ENCODE data around the gene EIF2A. TPM values are rescaled to one million over a fixed set of nuclear protein-coding genes. Genes with fewer than 3 reads are reported as not detected.

EIF2A gene
- total and polyA plus RNA-seq, 9 of the 15 experiments (the other 6 are each of a cell fraction or from before 2014, with no cell fraction given), result 106 to 192 (median 168) TPM

GRCh38 chr3:150503402-150504099, 43.0 kb upstream of the EIF2A start:
- Histone ChIP-seq H4K20me1 (replicated peaks; ENCODE audit: control insufficient read depth, insufficient read depth, low read length) (no peaks in the 10 kb centered on the region), H3K9ac (ENCODE audit: insufficient read depth in 1 of 2, low read depth in 2 of 2, low read length in 2 of 2) (peak overlapping the region in 1 of 2 experiments; percentile 43; a peak in 1 of 4 replicates), H3K4me1 (replicated peaks in 1 of 2; ENCODE audit: control insufficient read depth in 2 of 2, insufficient read depth in 2 of 2, low read length in 2 of 2) (no peaks in the 10 kb centered on the region), H3K79me2 (ENCODE audit: control insufficient read depth, insufficient read depth, low read length) (no peaks in the 10 kb centered on the region), H3K9me3 (replicated peaks; ENCODE audit: control insufficient read depth, insufficient read depth, low read depth, low read length) (peaks cover 2% of the 10 kb centered on the region; the same call in 1 of the 2 replicates), H3K27ac (ENCODE audit: extremely low read depth, low read depth, low read length) (no peak overlapping the region), H3K4me3 (no peak overlapping the region), H3K36me3 (ENCODE audit: control insufficient read depth, insufficient read depth, low read length) (no peaks in the 10 kb centered on the region), H3K27me3 (ENCODE audit: control insufficient read depth in 2 of 2, insufficient read depth in 2 of 2, low read length in 2 of 2) (peaks cover 0 to 10% of the 10 kb centered on the region in 2 experiments; a peak in 1 of 5 replicates), H3K9me1 (ENCODE audit: control insufficient read depth, insufficient read depth, low read length) (no peaks in the 10 kb centered on the region), H3K4me2 (ENCODE audit: insufficient read depth, low read length) (no peak overlapping the region), H2AFZ (ENCODE audit: low read depth, low read length) (no peak overlapping the region)
- intact Hi-C loops (cut with micrococcal nuclease), result no loop called here
- ATAC-seq (peak; percentile 96), DNase-seq (ENCODE audit: extremely low read depth in 1 of 4, low spot score in 3 of 4) (peak in 2 of 4 experiments; percentile 25 to 29), FAIRE-seq (no peak)
- 16% methylated on average over 5 of the region's 5 CpGs for WGBS (ENCODE audit: insufficient coverage, low coverage, missing lambda C conversion rate)
- TF ChIP-seq NFE2L1 (tag; IDR thresholded peaks at IDR 0.05; ENCODE audit: borderline replicate concordance, low read depth) (no peak), CBFA2T2 (conservative IDR thresholded peaks at IDR 0.05) (no peak), CTCF (IDR thresholded peaks at IDR 0.05 in 2 of 3, conservative IDR thresholded peaks at IDR 0.05 in 1 of 3; ENCODE audit: insufficient read depth in 2 of 3, low read depth in 1 of 3, low read length in 3 of 3) (peak; percentile 17 to 71 (median 33); a peak in 4 of 6 replicates), RAD21 (CRISPR knock-in tag; conservative IDR thresholded peaks at IDR 0.05 in 1 of 2, IDR thresholded peaks at IDR 0.05 in 1 of 2) (0 out of 4 replicates have a peak, but pooled peaks of 1 of the 2 experiments have one; percentile 14), ZNF408 (CRISPR knock-in tag; IDR thresholded peaks at IDR 0.05; ENCODE audit: low read depth) (no peak), SMAD4 (CRISPR knock-in tag; conservative IDR thresholded peaks at IDR 0.05) (no peak), ZNF551 (CRISPR knock-in tag; IDR thresholded peaks at IDR 0.05) (no peak), CAMTA2 (CRISPR knock-in tag; conservative IDR thresholded peaks at IDR 0.05) (no peak), CCAR2 (IDR thresholded peaks at IDR 0.05; ENCODE audit: low read depth, low read length) (no peak), E2F8 (IDR thresholded peaks at IDR 0.05; ENCODE audit: low read depth, partially characterized antibody) (no peak)
- in situ Hi-C loops (cut with MboI), result loop anchor here (25.0 kb wide), 2 partner anchors 541 to 634 kb away; partner anchors contain the start of gene PFN2
- POLR2A ChIA-PET, result interaction anchor here (0.6 to 0.8 kb wide), 3 partner anchors 43 to 162 kb away, joined by 3 to 4 read pairs (median 3); partner anchors contain the start of genes EIF2A and SERP1
- no TSS peak for BruUV-seq (replicated peaks)
- CTCF ChIA-PET (ENCODE audit: low intra/inter-chr PET ratio), result no interaction called here
